PC-3 (cell line): ENCODE data around the gene GLDC. TPM values are rescaled to one million over a fixed set of nuclear protein-coding genes. Genes with fewer than 3 reads are reported as not detected.

Source experiments
- ATAC-seq: fragments of 200-7000 bp; cut with Tn5 transposase; 2 replicates; pipeline ENCODE4 v1.9.1; 2020; ENCODE audit warnings: mild to moderate bottlenecking, moderate library complexity
- BruUV-seq: library from RNA; stranded (reverse); fragments of 400-500 nt; replicated peaks from 2 replicates; lab custom pipeline; 2021; lab: Mats Ljungman, UMichigan
- CTCF ChIA-PET: fragments of 300-600 bp; sonication (Branson Sonifier 250); formaldehyde crosslinking; loops from one replicate; lab custom pipeline; 2022; ENCODE audit warnings: antibody characterized with exemption; lab: Charles Lee
- POLR2A ChIA-PET: fragments of 300-600 bp; sonication (Branson Sonifier 250); formaldehyde crosslinking; loops from one replicate; lab custom pipeline; 2022; ENCODE audit warnings: antibody characterized with exemption; ENCODE audit not compliant: unreplicated experiment; lab: Charles Lee
- DNase-seq: peaks from one replicate; pipeline ENCODE4 v3.0.0-alpha.2; 2015
- H2AFZ ChIP-seq: fragments of 300-600 bp; sonication (generic); 2 replicates; pipeline ENCODE4 v1.6.0; 2016; ENCODE audit warnings: antibody characterized with exemption, low read length
- H3F3A ChIP-seq: fragments of 300-600 bp; sonication (generic); one replicate; pipeline ENCODE4 v1.6.0; 2017; ENCODE audit warnings: antibody characterized with exemption, low read length, control low read depth, mild to moderate bottlenecking; ENCODE audit not compliant: unreplicated experiment
- H3K27ac ChIP-seq: fragments of 300-600 bp; sonication (generic); 2 replicates; pipeline ENCODE4 v1.5.1; 2016; ENCODE audit warnings: mild to moderate bottlenecking, low read length
- H3K27me3 ChIP-seq: fragments of 300-600 bp; sonication (generic); 2 replicates; pipeline ENCODE4 v1.6.1; 2016; ENCODE audit warnings: low read length, mixed read lengths
- H3K36me3 ChIP-seq: fragments of 300-600 bp; sonication (generic); 2 replicates; pipeline ENCODE4 v1.6.1; 2016; ENCODE audit warnings: low read depth, mixed run types, low read length, mixed read lengths
- H3K4me1 ChIP-seq: fragments of 300-600 bp; sonication (generic); 2 replicates; pipeline ENCODE4 v1.5.1; 2016; ENCODE audit warnings: low read length; ENCODE audit not compliant: insufficient read depth
- H3K4me2 ChIP-seq: fragments of 300-600 bp; sonication (generic); 2 replicates; pipeline ENCODE4 v1.6.0; 2016; ENCODE audit warnings: low read length
- H3K4me3 ChIP-seq: fragments of 300-600 bp; sonication (generic); 2 replicates; pipeline ENCODE4 v1.5.1; 2016; ENCODE audit warnings: mild to moderate bottlenecking, low read length, mixed read lengths
- H3K79me2 ChIP-seq: fragments of 300-600 bp; sonication (generic); 2 replicates; pipeline ENCODE4 v1.6.1; 2017; ENCODE audit warnings: low read length, mixed read lengths
- H3K9ac ChIP-seq: fragments of 300-600 bp; sonication (generic); 2 replicates; pipeline ENCODE4 v1.6.0; 2016; ENCODE audit warnings: mild to moderate bottlenecking, low read length
- H3K9me2 ChIP-seq: fragments of 300-600 bp; sonication (generic); replicated peaks from 2 replicates; pipeline ENCODE4 v1.6.1; 2016; ENCODE audit warnings: mixed run types, low read length, mixed read lengths
- H3K9me3 ChIP-seq: fragments of 300-600 bp; sonication (generic); 2 replicates; pipeline ENCODE4 v1.6.1; 2016; ENCODE audit warnings: low read length, mixed read lengths
- H4K20me1 ChIP-seq: fragments of 300-600 bp; sonication (generic); 2 replicates; pipeline ENCODE4 v1.6.1; 2016; ENCODE audit warnings: low read length, mixed read lengths
- CTCF ChIP-seq: fragments of 300-600 bp; sonication (generic); conservative IDR thresholded peaks from 2 replicates; pipeline ENCODE4 v1.5.1; 2017; ENCODE audit warnings: antibody characterized with exemption, low read depth, mild to moderate bottlenecking, low read length
- EZH2 ChIP-seq: fragments of 300-600 bp; sonication (generic); IDR thresholded peaks from one replicate; pipeline ENCODE4 v1.6.1; 2017; ENCODE audit warnings: antibody characterized with exemption, mild to moderate bottlenecking, low read length; ENCODE audit not compliant: unreplicated experiment
- EZH2phosphoT487 ChIP-seq: fragments of 300-600 bp; sonication (generic); IDR thresholded peaks from 2 replicates; pipeline ENCODE4 v1.6.1; 2018; ENCODE audit warnings: mild to moderate bottlenecking, antibody characterized with exemption, low read length, borderline replicate concordance
- intact Hi-C: fragments of 100-400 bp; cut with micrococcal nuclease; formaldehyde crosslinking; loops from 2 replicates; pipeline ENCODE4 v1.9.0; 2023
- total RNA-seq: library from RNA; depleted of rRNA; stranded (reverse); fragments of >200 nt; gene quantifications from 2 replicates; pipeline ENCODE4 v1.2.3, GENCODE V29; 2014

GLDC gene
- total RNA-seq, 1 experiment from 2014 or later = 8.1 TPM

- Histone ChIP-seq H3K9me3 (no peaks in the 10 kb centered on the region), H3K9ac (no peak overlapping the region), H3F3A (no peaks in the 10 kb centered on the region), H3K4me3 (no peak overlapping the region), H3K27me3 (no peaks in the 10 kb centered on the region), H3K79me2 (no peaks in the 10 kb centered on the region), H3K36me3 (no peaks in the 10 kb centered on the region), H4K20me1 (no peaks in the 10 kb centered on the region), H3K4me2 (no peak overlapping the region), H3K9me2 (no peaks in the 10 kb centered on the region), H3K4me1 (no peaks in the 10 kb centered on the region), H3K27ac (peak overlapping the region; percentile 26; the same call in 1 of the 2 replicates), H2AFZ (no peak overlapping the region)
- DNase-seq (no peak), ATAC-seq (peak; percentile 38)
- CTCF ChIA-PET = no interaction called here
- POLR2A ChIA-PET = no interaction called here
- BruUV-seq = no TSS peak
- TF ChIP-seq EZH2 (no peak), CTCF (no peak), EZH2phosphoT487 (no peak)
- intact Hi-C loops = no loop called here
These were observed 106.9 kb downstream of the GLDC start for GRCh38 chr9:6538666-6539071.

- intact Hi-C loops = no loop called here
- ChIA-PET POLR2A (no interaction called here), CTCF (no interaction called here)
- H3K4me2 ChIP-seq = no peak overlapping the region
- no peaks in the 10 kb centered on the region for H3K9me3 ChIP-seq
- no peaks in the 10 kb centered on the region for H3K36me3 ChIP-seq
- no peak overlapping the region for H3K27ac ChIP-seq
- DNase-seq (no peak), ATAC-seq (no peak)
- H3K79me2 ChIP-seq = no peaks in the 10 kb centered on the region
- no peak for TF ChIP-seq EZH2
- TF ChIP-seq EZH2phosphoT487 = no peak
- H3K9me2 ChIP-seq = no peaks in the 10 kb centered on the region
- no peak overlapping the region for H3K4me3 ChIP-seq
- no TSS peak for BruUV-seq
- no peak overlapping the region for H2AFZ ChIP-seq
- no peaks in the 10 kb centered on the region for H3K4me1 ChIP-seq
- no peak overlapping the region for H3K9ac ChIP-seq
- no peaks in the 10 kb centered on the region for H3K27me3 ChIP-seq
- H4K20me1 ChIP-seq = no peaks in the 10 kb centered on the region
- H3F3A ChIP-seq = no peaks in the 10 kb centered on the region
These were observed 109.9 kb downstream of the GLDC start for GRCh38 chr9:6535594-6535993.

GRCh38 chr9:6525326-6526045, 120.0 kb downstream of the GLDC start:
- no peak overlapping the region for H3K4me2 ChIP-seq

More at GRCh38 chr9:6525326-6526045, 120.0 kb downstream of the GLDC start:
- ATAC-seq (no peak), DNase-seq (no peak)
- Histone ChIP-seq H3K36me3 (no peaks in the 10 kb centered on the region), H3K79me2 (no peaks in the 10 kb centered on the region), H2AFZ (no peak overlapping the region), H3K9me2 (no peaks in the 10 kb centered on the region), H3K9ac (no peak overlapping the region), H3K27me3 (no peaks in the 10 kb centered on the region), H3K9me3 (no peaks in the 10 kb centered on the region), H3K27ac (no peak overlapping the region), H3F3A (no peaks in the 10 kb centered on the region), H3K4me1 (no peaks in the 10 kb centered on the region), H3K4me3 (no peak overlapping the region), H4K20me1 (no peaks in the 10 kb centered on the region)
- intact Hi-C loops = no loop called here
- POLR2A ChIA-PET = no interaction called here
- CTCF ChIA-PET = interaction anchor here (0.6 kb wide), 1 partner anchor 200 kb away, joined by 3 read pairs; no protein-coding TSS in a partner anchor
- TF ChIP-seq EZH2 (no peak), CTCF (no peak), EZH2phosphoT487 (no peak)
- BruUV-seq = no TSS peak
